ENCODE results near the gene MAML3.

MAML3 gene

DNA sequence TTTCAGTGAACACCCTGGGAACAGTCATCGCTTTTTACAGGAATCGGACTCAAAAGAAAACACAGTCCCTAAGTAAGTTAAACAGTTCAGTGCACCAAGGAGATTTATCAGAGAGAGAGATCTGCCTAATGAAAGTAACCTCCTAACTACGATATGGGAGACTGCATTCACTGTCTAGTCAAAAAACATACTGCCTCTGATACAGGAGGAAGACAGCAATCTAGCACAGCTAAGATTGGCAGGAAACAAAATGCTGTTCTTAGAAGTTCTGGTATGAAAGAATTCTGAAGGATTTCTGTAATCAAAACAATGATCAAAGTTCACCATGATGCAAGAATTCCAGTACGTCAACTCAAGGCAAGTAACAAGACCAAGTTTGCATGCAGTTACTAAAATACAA is 92.8 kb downstream of the MAML3 start:
- no peaks in the 10 kb centered on the region for H4K20me1 ChIP-seq (ENCODE audit: insufficient read depth, low read length)
- no peaks in the 10 kb centered on the region for H3K36me3 ChIP-seq (ENCODE audit: insufficient read depth, low read length)
- H3K9me2 ChIP-seq (ENCODE audit: low read depth, low read length), result no peaks in the 10 kb centered on the region
- H3K4me1 ChIP-seq (ENCODE audit: insufficient read depth, low read length, severe bottlenecking), result peaks cover 5% of the 10 kb centered on the region
- H3K4me2 ChIP-seq (ENCODE audit: low read length), result no peak overlapping the region
- H3K4me3 ChIP-seq (ENCODE audit: low read depth, low read length, poor library complexity, severe bottlenecking), result no peak overlapping the region
- TF ChIP-seq EZH2 (IDR thresholded peaks at IDR 0.05; ENCODE audit: borderline replicate concordance, low read length), result no peak
- TF ChIP-seq, protein P1, sequence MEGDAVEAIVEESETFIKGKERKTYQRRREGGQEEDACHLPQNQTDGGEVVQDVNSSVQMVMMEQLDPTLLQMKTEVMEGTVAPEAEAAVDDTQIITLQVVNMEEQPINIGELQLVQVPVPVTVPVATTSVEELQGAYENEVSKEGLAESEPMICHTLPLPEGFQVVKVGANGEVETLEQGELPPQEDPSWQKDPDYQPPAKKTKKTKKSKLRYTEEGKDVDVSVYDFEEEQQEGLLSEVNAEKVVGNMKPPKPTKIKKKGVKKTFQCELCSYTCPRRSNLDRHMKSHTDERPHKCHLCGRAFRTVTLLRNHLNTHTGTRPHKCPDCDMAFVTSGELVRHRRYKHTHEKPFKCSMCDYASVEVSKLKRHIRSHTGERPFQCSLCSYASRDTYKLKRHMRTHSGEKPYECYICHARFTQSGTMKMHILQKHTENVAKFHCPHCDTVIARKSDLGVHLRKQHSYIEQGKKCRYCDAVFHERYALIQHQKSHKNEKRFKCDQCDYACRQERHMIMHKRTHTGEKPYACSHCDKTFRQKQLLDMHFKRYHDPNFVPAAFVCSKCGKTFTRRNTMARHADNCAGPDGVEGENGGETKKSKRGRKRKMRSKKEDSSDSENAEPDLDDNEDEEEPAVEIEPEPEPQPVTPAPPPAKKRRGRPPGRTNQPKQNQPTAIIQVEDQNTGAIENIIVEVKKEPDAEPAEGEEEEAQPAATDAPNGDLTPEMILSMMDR (IDR thresholded peaks at IDR 0.05; ENCODE audit: low read length), result no peak
- no peak overlapping the region for H2AFZ ChIP-seq (ENCODE audit: low read length)
- H3K9ac ChIP-seq (ENCODE audit: low read length), result no peak overlapping the region
- no peaks in the 10 kb centered on the region for H3K79me2 ChIP-seq (ENCODE audit: insufficient read depth, low read length)
- no peaks in the 10 kb centered on the region for H3K9me3 ChIP-seq (ENCODE audit: low read length)
- no peaks in the 10 kb centered on the region for H3K27me3 ChIP-seq (ENCODE audit: insufficient read depth, low read length)
- H3F3A ChIP-seq (ENCODE audit: insufficient read depth, low read length), result no peaks in the 10 kb centered on the region
- H3K27ac ChIP-seq (ENCODE audit: low read depth, low read length, poor library complexity, severe bottlenecking), result no peak overlapping the region

DNA sequence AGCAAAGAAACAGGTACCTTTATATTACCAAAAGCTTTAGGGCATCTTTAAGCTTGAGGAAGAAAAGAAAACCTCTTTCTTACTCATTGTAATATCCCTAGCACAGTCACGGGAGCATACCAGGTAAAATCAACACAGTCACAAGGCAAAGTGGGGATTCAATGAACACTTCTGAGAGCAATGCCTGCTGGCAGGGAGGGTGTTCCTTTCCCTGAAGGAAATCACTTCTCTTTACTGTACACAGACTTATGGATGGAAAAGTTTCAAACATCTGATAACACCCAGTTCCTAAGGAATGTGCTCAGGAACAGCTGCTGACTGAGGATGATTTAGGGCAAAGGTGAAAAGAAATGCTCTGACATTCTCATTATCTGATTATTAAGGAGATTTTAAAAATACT is 94.8 kb downstream of the MAML3 start:
- no peak overlapping the region for H3K4me3 ChIP-seq (ENCODE audit: low read depth, low read length, poor library complexity, severe bottlenecking)
- H3K4me2 ChIP-seq (ENCODE audit: low read length), result no peak overlapping the region
- H4K20me1 ChIP-seq (ENCODE audit: insufficient read depth, low read length), result no peaks in the 10 kb centered on the region
- no peak overlapping the region for H3K27ac ChIP-seq (ENCODE audit: low read depth, low read length, poor library complexity, severe bottlenecking)
- H3K9me2 ChIP-seq (ENCODE audit: low read depth, low read length), result no peaks in the 10 kb centered on the region
- H3F3A ChIP-seq (ENCODE audit: insufficient read depth, low read length), result no peaks in the 10 kb centered on the region
- H3K79me2 ChIP-seq (ENCODE audit: insufficient read depth, low read length), result no peaks in the 10 kb centered on the region
- no peaks in the 10 kb centered on the region for H3K36me3 ChIP-seq (ENCODE audit: insufficient read depth, low read length)
- H3K4me1 ChIP-seq (ENCODE audit: insufficient read depth, low read length, severe bottlenecking), result peaks cover 8% of the 10 kb centered on the region
- TF ChIP-seq EZH2 (IDR thresholded peaks at IDR 0.05; ENCODE audit: borderline replicate concordance, low read length), result no peak
- TF ChIP-seq, protein P1 (IDR thresholded peaks at IDR 0.05; ENCODE audit: low read length), result no peak
- H3K9ac ChIP-seq (ENCODE audit: low read length), result no peak overlapping the region
- H3K27me3 ChIP-seq (ENCODE audit: insufficient read depth, low read length), result no peaks in the 10 kb centered on the region
- no peak overlapping the region for H2AFZ ChIP-seq (ENCODE audit: low read length)
- no peaks in the 10 kb centered on the region for H3K9me3 ChIP-seq (ENCODE audit: low read length)

DNA sequence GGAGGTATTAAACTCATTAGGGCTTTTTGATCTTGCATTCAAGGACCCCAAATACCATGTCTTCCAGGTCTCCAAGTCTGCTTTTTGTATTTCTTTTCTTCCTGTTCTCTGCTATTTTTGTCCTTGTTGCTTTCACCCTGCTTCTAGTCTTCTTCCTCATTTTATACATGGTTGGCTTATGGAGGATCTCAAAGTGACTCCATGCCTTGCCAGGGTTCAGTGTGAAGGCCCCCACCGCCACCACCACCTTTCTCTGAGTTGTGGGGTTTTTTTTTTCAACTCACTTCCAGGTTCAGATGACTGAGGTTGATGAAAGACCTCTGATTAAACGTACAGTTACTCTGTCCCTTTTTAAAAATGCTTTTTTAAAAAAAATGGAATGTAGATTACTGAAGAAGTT is 96.3 kb downstream of the MAML3 start:
- Histone ChIP-seq H3K4me3 (ENCODE audit: low read depth, low read length, poor library complexity, severe bottlenecking) (no peak overlapping the region), H3K4me1 (ENCODE audit: insufficient read depth, low read length, severe bottlenecking) (peaks cover 20% of the 10 kb centered on the region), H3K79me2 (ENCODE audit: insufficient read depth, low read length) (no peaks in the 10 kb centered on the region), H3K36me3 (ENCODE audit: insufficient read depth, low read length) (no peaks in the 10 kb centered on the region), H4K20me1 (ENCODE audit: insufficient read depth, low read length) (no peaks in the 10 kb centered on the region), H3K9ac (ENCODE audit: low read length) (no peak overlapping the region), H3F3A (ENCODE audit: insufficient read depth, low read length) (no peaks in the 10 kb centered on the region), H3K9me3 (ENCODE audit: low read length) (no peaks in the 10 kb centered on the region), H3K27ac (ENCODE audit: low read depth, low read length, poor library complexity, severe bottlenecking) (no peak overlapping the region), H2AFZ (ENCODE audit: low read length) (no peak overlapping the region), H3K4me2 (ENCODE audit: low read length) (no peak overlapping the region), H3K27me3 (ENCODE audit: insufficient read depth, low read length) (no peaks in the 10 kb centered on the region), H3K9me2 (ENCODE audit: low read depth, low read length) (no peaks in the 10 kb centered on the region)
- no peak for TF ChIP-seq EZH2 (IDR thresholded peaks at IDR 0.05; ENCODE audit: borderline replicate concordance, low read length)
- TF ChIP-seq, protein P1 (IDR thresholded peaks at IDR 0.05; ENCODE audit: low read length), result no peak
